ENCODE data around the gene ADSS1.

The ADSS1 gene

GRCh38 chr14:104796687-104797081 is 72.7 kb downstream of the ADSS1 start:
- TF ChIP-seq CTCF (IDR thresholded peaks at IDR 0.05; ENCODE audit: low read depth, low read length, missing control alignments) = no peak

More at GRCh38 chr14:104796687-104797081, 72.7 kb downstream of the ADSS1 start:
- no peak overlapping the region for H3K4me3 ChIP-seq (ENCODE audit: low read depth, low read length)
- DNase-seq (ENCODE audit: low read depth) = no peak

Measured in GM12864 (cell line).